CD4-positive, alpha-beta T cell (primary cell): ENCODE results near the gene NHS. TPM values are rescaled to one million over a fixed set of nuclear protein-coding genes. Genes with fewer than 3 reads are reported as not detected.

ENCODE experiments used
- ATAC-seq: fragments of 200-7000 bp; cut with Tn5 transposase; one replicate; pipeline ENCODE4 v1.10.0; 2022; ENCODE audit warnings: mild to moderate bottlenecking; ENCODE audit not compliant: poor library complexity
- CTCF ChIA-PET: fragments of 350-600 bp; sonication (Branson Sonifier 250); formaldehyde crosslinking; loops from one replicate; lab custom pipeline; 2021; ENCODE audit warnings: antibody characterized with exemption, inconsistent platforms; lab: Charles Lee
- POLR2A ChIA-PET: fragments of 350-600 bp; sonication (Branson Sonifier 250); formaldehyde crosslinking; loops from one replicate; lab custom pipeline; 2021; ENCODE audit warnings: antibody characterized with exemption, inconsistent platforms; lab: Charles Lee
- DNase-seq, 14 experiments: peaks; one replicate each; pipeline ENCODE4 v3.0.0-alpha.2; 2013 to 2020; ENCODE audit warnings: mixed read lengths in 2 of 14
- H3K27ac ChIP-seq, 2 donors: one replicate each; pipeline versions ENCODE4 v1.5.1 to v1.7.0; 2013; ENCODE audit warnings: low read length in 2 of 2, low read depth in 1 of 2, mild to moderate bottlenecking in 1 of 2
- H3K27me3 ChIP-seq, 2 experiments: 1 replicate in 1 of 2; 2 replicates in 1 of 2; pipeline versions ENCODE4 v1.6.1 to v1.7.0; 2013; ENCODE audit warnings: low read length in 2 of 2, control low read depth in 1 of 2, mild to moderate bottlenecking in 1 of 2, moderate library complexity in 1 of 2; ENCODE audit not compliant: insufficient read depth in 2 of 2, control insufficient read depth in 1 of 2
- H3K36me3 ChIP-seq: one replicate; pipeline ENCODE4 v1.6.1; 2013; ENCODE audit warnings: low read length, control low read depth; ENCODE audit not compliant: insufficient read depth
- H3K4me1 ChIP-seq: one replicate; pipeline ENCODE4 v1.6.1; 2013; ENCODE audit warnings: low read length, control low read depth; ENCODE audit not compliant: insufficient read depth
- H3K4me3 ChIP-seq: one replicate; pipeline ENCODE4 v1.5.1; 2013; ENCODE audit warnings: mild to moderate bottlenecking, low read length, moderate library complexity
- H3K9me3 ChIP-seq, 2 experiments: 1 replicate in 1 of 2; 2 replicates in 1 of 2; pipeline versions ENCODE4 v1.6.1 to v1.7.0; 2013; ENCODE audit warnings: low read length in 2 of 2, mild to moderate bottlenecking in 2 of 2, control low read depth in 1 of 2, moderate library complexity in 1 of 2; ENCODE audit not compliant: control insufficient read depth in 1 of 2, insufficient read depth in 1 of 2
- H3K27ac Mint-ChIP-seq: one replicate; pipeline ENCODE4 v1.8.0; 2020; ENCODE audit warnings: mixed read lengths
- H3K27me3 Mint-ChIP-seq: one replicate; pipeline ENCODE4 v1.8.0; 2021; ENCODE audit warnings: mixed read lengths
- H3K36me3 Mint-ChIP-seq: one replicate; pipeline ENCODE4 v1.8.0; 2021; ENCODE audit warnings: low read depth, mixed read lengths
- H3K4me1 Mint-ChIP-seq: one replicate; pipeline ENCODE4 v1.8.0; 2021; ENCODE audit warnings: low read depth, mixed read lengths
- H3K4me3 Mint-ChIP-seq: one replicate; pipeline ENCODE4 v1.8.0; 2020; ENCODE audit warnings: mild to moderate bottlenecking, mixed read lengths
- H3K9me3 Mint-ChIP-seq: one replicate; pipeline ENCODE4 v1.8.0; 2020; ENCODE audit warnings: mixed read lengths
- CTCF ChIP-seq: fragments of 200-600 bp; IDR thresholded peaks from one replicate; pipeline ENCODE4 v1.8.0; 2022; ENCODE audit warnings: antibody characterized with exemption, mild to moderate bottlenecking
- intact Hi-C, 2 experiments: fragments of 100-400 bp; cut with DNase I in 1 of 2; cut with micrococcal nuclease in 1 of 2; formaldehyde crosslinking; loops; one replicate each; pipeline versions ENCODE4 v1.15.1 to v1.9.0; 2023 to 2025; cut with DNase I, micrococcal nuclease
- total RNA-seq, 174 experiments: library from RNA in 2 of 174; stranded (reverse) in 2 of 174; gene quantifications; one replicate each; pipeline ENCODE4 v1.2.3 and lab custom pipeline; 2021 to 2026

NHS gene
- total RNA-seq, 2 experiments from 2014 or later = 0.36 to 0.53 TPM

GRCh38 chrX:17448188-17448587 is 73.2 kb downstream of the NHS start:
- H3K4me3 Mint-ChIP-seq = no peak overlapping the region
- H3K36me3 ChIP-seq = no peaks in the 10 kb centered on the region
- TF ChIP-seq CTCF = no peak
- ATAC-seq = no peak
- H3K27ac Mint-ChIP-seq = no peak overlapping the region
- H3K9me3 ChIP-seq = no peaks in the 10 kb centered on the region
- no peaks in the 10 kb centered on the region for H3K36me3 Mint-ChIP-seq
- no peak overlapping the region for H3K4me3 ChIP-seq
- POLR2A ChIA-PET = no interaction called here
- H3K27me3 Mint-ChIP-seq = no peaks in the 10 kb centered on the region
- no peak overlapping the region for H3K27ac ChIP-seq
- no peaks in the 10 kb centered on the region for H3K27me3 ChIP-seq
- no peaks in the 10 kb centered on the region for H3K4me1 ChIP-seq
- CTCF ChIA-PET = no interaction called here
- no peak for DNase-seq
- intact Hi-C loops = no loop called here
- no peaks in the 10 kb centered on the region for H3K9me3 Mint-ChIP-seq
- no peaks in the 10 kb centered on the region for H3K4me1 Mint-ChIP-seq

- ATAC-seq = no peak
- Mint-ChIP-seq H3K36me3 (no peaks in the 10 kb centered on the region), H3K9me3 (no peaks in the 10 kb centered on the region), H3K4me1 (no peaks in the 10 kb centered on the region), H3K27me3 (no peaks in the 10 kb centered on the region), H3K27ac (no peak overlapping the region), H3K4me3 (no peak overlapping the region)
- Histone ChIP-seq H3K27ac (no peak overlapping the region), H3K4me3 (no peak overlapping the region), H3K36me3 (no peaks in the 10 kb centered on the region), H3K9me3 (no peaks in the 10 kb centered on the region), H3K27me3 (no peaks in the 10 kb centered on the region), H3K4me1 (no peaks in the 10 kb centered on the region)
- ChIA-PET CTCF (no interaction called here), POLR2A (no interaction called here)
- no peak for TF ChIP-seq CTCF
- intact Hi-C loops = no loop called here
- DNase-seq = no peak
Measured at GRCh38 chrX:17449866-17450265, 74.9 kb downstream of the NHS start.

- POLR2A ChIA-PET = no interaction called here
- Histone ChIP-seq H3K9me3 (no peaks in the 10 kb centered on the region), H3K27ac (no peak overlapping the region), H3K36me3 (no peaks in the 10 kb centered on the region), H3K4me3 (no peak overlapping the region), H3K4me1 (no peaks in the 10 kb centered on the region), H3K27me3 (no peaks in the 10 kb centered on the region)
- no peaks in the 10 kb centered on the region for H3K4me1 Mint-ChIP-seq
- ATAC-seq (no peak), DNase-seq (no peak)
- no peak overlapping the region for H3K4me3 Mint-ChIP-seq
- CTCF ChIA-PET = no interaction called here
- H3K27ac Mint-ChIP-seq = no peak overlapping the region
- no peaks in the 10 kb centered on the region for H3K27me3 Mint-ChIP-seq
- no peak for TF ChIP-seq CTCF
- H3K9me3 Mint-ChIP-seq = no peaks in the 10 kb centered on the region
- intact Hi-C loops = no loop called here
- no peaks in the 10 kb centered on the region for H3K36me3 Mint-ChIP-seq
Measured at GRCh38 chrX:17453788-17454187, 78.8 kb downstream of the NHS start.
